ENCODE data around the gene IL25. TPM values are rescaled to one million over a fixed set of nuclear protein-coding genes. Genes with fewer than 3 reads are reported as not detected.
A peak's percentile ranks its signal among the peaks of the same experiment; 100 is the strongest.

IL25 gene
- total and polyA plus RNA-seq, 10 of the 15 experiments (the other 5 are each of a cell fraction or from before 2014, with no cell fraction given): not detected

DNA sequence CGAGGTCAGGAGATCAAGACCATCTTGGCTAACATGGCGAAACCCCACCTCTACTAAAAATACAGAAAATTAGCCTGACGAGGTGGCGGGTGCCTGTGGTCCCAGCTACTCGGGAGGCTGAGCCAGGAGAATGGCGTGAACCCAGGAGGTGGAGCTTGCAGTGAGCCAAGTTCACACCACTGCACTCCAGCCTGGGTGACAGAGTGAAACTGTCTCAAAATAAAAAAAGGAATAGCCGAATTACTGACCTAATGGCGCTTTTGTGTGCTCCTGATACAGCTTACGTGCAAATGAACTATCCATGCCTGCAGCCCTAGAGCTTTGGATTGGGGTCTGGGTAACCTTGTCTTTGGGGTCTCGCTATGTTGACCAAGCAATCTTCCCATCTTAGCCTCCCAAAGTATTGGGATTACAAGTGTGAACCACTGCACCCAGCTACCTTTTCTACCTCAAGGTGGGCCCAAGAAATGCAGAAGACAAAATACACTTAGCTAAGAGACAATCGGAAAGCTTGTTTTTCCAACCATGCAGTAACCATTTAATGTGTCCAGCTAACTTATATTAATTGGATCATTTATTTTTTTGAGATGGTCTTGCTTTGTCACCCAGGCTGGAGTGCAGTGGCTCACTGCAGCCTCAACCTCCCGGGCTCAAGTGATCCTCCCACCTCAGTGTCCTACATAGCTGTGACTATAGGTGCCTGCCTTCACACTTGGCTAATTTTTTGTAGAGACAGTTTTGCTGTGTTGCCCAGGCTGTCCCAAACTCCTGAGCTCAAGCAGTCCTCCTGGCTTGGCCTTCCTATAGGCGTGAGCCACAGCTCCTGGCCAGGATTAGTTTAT, 45.9 kb upstream of the IL25 start:
- ATAC-seq: peak; percentile 24; the same call in 1 of the 3 replicates
- H3K9ac ChIP-seq (ENCODE audit: control insufficient read depth, insufficient read depth, low read length): no peak overlapping the region
- ChIA-PET SMC1A (ENCODE audit: uncharacterized antibody, unreplicated experiment) (interaction anchor here (0.6 to 2.1 kb wide), 9 partner anchors 9 to 206 kb away, joined by 3 to 9 read pairs (median 3); no protein-coding TSS in a partner anchor), POLR2A (no interaction called here), CTCF (interaction anchor here (0.7 to 3.1 kb wide), 31 partner anchors 8 to 426 kb away, joined by 3 to 34 read pairs (median 4); partner anchors contain the start of genes BCL2L2, NGDN and ZFHX2), RAD21 (ENCODE audit: unreplicated experiment) (interaction anchor here (0.8 to 2.1 kb wide), 5 partner anchors 19 to 206 kb away, joined by 3 to 10 read pairs (median 4); no protein-coding TSS in a partner anchor)
- in situ Hi-C loops (cut with MboI): no loop called here
- no peak overlapping the region for H3K27ac ChIP-seq (ENCODE audit: control insufficient read depth, insufficient read depth)
- H3K79me2 ChIP-seq (ENCODE audit: control insufficient read depth, insufficient read depth, low read length): peaks cover 20% of the 10 kb centered on the region
- no peak for DNase-seq (ENCODE audit: low read depth, low spot score)
- H3K4me2 ChIP-seq (ENCODE audit: control insufficient read depth, insufficient read depth): no peak overlapping the region
- H3K36me3 ChIP-seq (ENCODE audit: control insufficient read depth in 2 of 2, insufficient read depth in 2 of 2, low read length in 1 of 2): peaks cover 10 to 16% of the 10 kb centered on the region in 2 experiments
- WGBS (ENCODE audit: insufficient coverage, insufficient replicate concordance, low lambda C conversion rate, missing lambda C conversion rate): 83% methylated on average over 13 of the region's 13 CpGs
- intact Hi-C loops (cut with micrococcal nuclease; ENCODE audit: unreplicated experiment): no loop called here
- H2AFZ ChIP-seq (ENCODE audit: control insufficient read depth, low read depth, low read length): no peak overlapping the region
- peaks cover 7% of the 10 kb centered on the region; the same call in 1 of the 2 replicates for H3K4me1 ChIP-seq (ENCODE audit: control insufficient read depth, insufficient read depth, low read length)
- FAIRE-seq: no peak
- no TSS peak for BruUV-seq (replicated peaks)
- TF ChIP-seq POLR2AphosphoS2 (IDR thresholded peaks at IDR 0.05; ENCODE audit: low read depth, low read length): 0 out of 2 replicates have a peak, but pooled peaks have one; percentile 46
- peak; percentile 58; the same call in 1 of the 2 replicates for TF ChIP-seq POLR2A (IDR thresholded peaks at IDR 0.05; ENCODE audit: low read depth, low read length)
- 0 out of 2 replicates have a peak, but pooled peaks have one; percentile 19 for TF ChIP-seq PML (IDR thresholded peaks at IDR 0.05; ENCODE audit: low read length)
- peak; percentile 76; the same call in 1 of the 2 replicates for TF ChIP-seq POLR2AphosphoS5 (IDR thresholded peaks at IDR 0.05; ENCODE audit: low read length)
- TF ChIP-seq SMAD5 (IDR thresholded peaks at IDR 0.05; ENCODE audit: low read depth): 0 out of 2 replicates have a peak, but pooled peaks have one; percentile 30
- TF ChIP-seq BMI1 (IDR thresholded peaks at IDR 0.05; ENCODE audit: borderline replicate concordance): no peak
- H3K9me3 ChIP-seq (replicated peaks; ENCODE audit: control insufficient read depth, insufficient read depth, low read length): no peaks in the 10 kb centered on the region
- H3K27me3 ChIP-seq (replicated peaks in 1 of 2; ENCODE audit: control insufficient read depth in 2 of 2, insufficient read depth in 2 of 2, low read length in 1 of 2): no peaks in the 10 kb centered on the region
- no peaks in the 10 kb centered on the region; the same call in 1 of the 2 replicates for H4K20me1 ChIP-seq (ENCODE audit: control insufficient read depth, insufficient read depth)
- no peak overlapping the region for H3K4me3 ChIP-seq

Data from GM12878 (cell line).